GM10248 (cell line): ENCODE results near the gene MTHFD2.

Source experiments
- CTCF ChIA-PET: fragments of 300-600 bp; sonication (Branson Sonifier 250); formaldehyde crosslinking; extraction: SDS; loops from one replicate; lab custom pipeline; 2021; ENCODE audit warnings: antibody characterized with exemption; lab: Yijun Ruan, JAX
- POLR2A ChIA-PET: fragments of 350-650 bp; sonication (Branson Sonifier 250); formaldehyde crosslinking; extraction: SDS; loops from one replicate; lab custom pipeline; 2020; ENCODE audit warnings: antibody characterized with exemption; lab: Yijun Ruan, JAX
- DNase-seq: peaks from one replicate; pipeline ENCODE4 v3.0.0; 2012; ENCODE audit errors: extremely low spot score
- CTCF ChIP-seq: IDR thresholded peaks from 2 replicates; pipeline ENCODE4 v1.5.1; 2012; ENCODE audit warnings: mild to moderate bottlenecking, low read depth; ENCODE audit errors: extremely low read depth, missing control alignments, control extremely low read depth

Gene MTHFD2

GRCh38 chr2:74188696-74189095 lies 9.7 kb upstream of the MTHFD2 start:
- no peak for TF ChIP-seq CTCF
- POLR2A ChIA-PET = interaction anchor here (0.7 to 1.3 kb wide), 3 partner anchors 11 to 452 kb away, joined by 3 to 10 read pairs (median 5); partner anchors contain the start of genes MTHFD2 and TPRKB
- CTCF ChIA-PET = interaction anchor here (3.1 kb wide), 1 partner anchor 9 kb away, joined by 15 read pairs; the partner anchor contains the start of gene MTHFD2

GRCh38 chr2:74191596-74192380 lies 6.6 kb upstream of the MTHFD2 start:
- ChIA-PET POLR2A (interaction anchor here (0.6 to 0.8 kb wide), 2 partner anchors 9 to 16 kb away, joined by 4 to 5 read pairs; no protein-coding TSS in a partner anchor), CTCF (interaction anchor here (1.0 to 2.6 kb wide), 6 partner anchors 10 to 45 kb away, joined by 3 to 10 read pairs (median 6); partner anchors contain the start of gene MOB1A)
- TF ChIP-seq CTCF = no peak
- DNase-seq = no peak

More at GRCh38 chr2:74188696-74189095, 9.7 kb upstream of the MTHFD2 start:
- DNase-seq = no peak

- ChIA-PET POLR2A (no interaction called here), CTCF (no interaction called here)
- no peak for DNase-seq
- no peak for TF ChIP-seq CTCF
These were observed 3.6 kb upstream of the MTHFD2 start for GRCh38 chr2:74194799-74195198.

GRCh38 chr2:74197049-74197448 lies 1.4 kb upstream of the MTHFD2 start:
- POLR2A ChIA-PET = interaction anchor here (0.5 to 1.4 kb wide), 2 partner anchors 12 to 18 kb away, joined by 3 to 5 read pairs; partner anchors contain the start of gene MOB1A
- TF ChIP-seq CTCF = no peak
- CTCF ChIA-PET = interaction anchor here (0.7 to 6.8 kb wide), 6 partner anchors 8 to 53 kb away, joined by 3 to 75 read pairs (median 10); partner anchors contain the start of gene MOB1A
- DNase-seq = no peak

GRCh38 chr2:74198023-74198460 lies 373 bp upstream of the MTHFD2 start:
- CTCF ChIA-PET = interaction anchor here (1.1 to 6.8 kb wide), 15 partner anchors 9 to 179 kb away, joined by 3 to 75 read pairs (median 6); partner anchors contain the start of gene MOB1A
- no peak for TF ChIP-seq CTCF
- DNase-seq = no peak
- POLR2A ChIA-PET = interaction anchor here (0.6 to 3.6 kb wide), 10 partner anchors 10 to 295 kb away, joined by 3 to 26 read pairs (median 6); partner anchors contain the start of gene MOB1A

- ChIA-PET POLR2A (interaction anchor here (0.7 to 3.6 kb wide), 11 partner anchors 8 to 208 kb away, joined by 3 to 26 read pairs (median 6); partner anchors contain the start of gene MOB1A), CTCF (interaction anchor here (0.6 to 6.8 kb wide), 14 partner anchors 8 to 281 kb away, joined by 3 to 75 read pairs (median 8); partner anchors contain the start of gene MOB1A)
- TF ChIP-seq CTCF = no peak
- DNase-seq = no peak
These were observed 873 bp downstream of the MTHFD2 start for GRCh38 chr2:74199275-74199701.
